WTC11 (cell line): ENCODE measurements around the gene OS9. TPM values are rescaled to one million over a fixed set of nuclear protein-coding genes. Genes with fewer than 3 reads are reported as not detected.

Experiments used
- ATAC-seq: fragments of 200-7000 bp; cut with Tn5 transposase; 2 replicates; pipeline ENCODE4 v1.10.0; 2021; ENCODE audit warnings: mild to moderate bottlenecking, moderate library complexity
- CTCF ChIA-PET: fragments of 300-600 bp; sonication (Branson Sonifier 250); formaldehyde crosslinking; loops from one replicate; lab custom pipeline; 2021; ENCODE audit warnings: antibody characterized with exemption; lab: Charles Lee
- POLR2A ChIA-PET: fragments of 350-600 bp; sonication (Branson Sonifier 250); formaldehyde crosslinking; loops from one replicate; lab custom pipeline; 2021; ENCODE audit warnings: antibody characterized with exemption; lab: Charles Lee
- DNase-seq: peaks from one replicate; pipeline ENCODE4 v3.0.0; 2021; ENCODE audit warnings: low spot score
- H3K27ac Mint-ChIP-seq: 2 replicates; pipeline ENCODE4 v1.8.0; 2021; ENCODE audit warnings: mixed read lengths
- H3K27me3 Mint-ChIP-seq: 2 replicates; pipeline ENCODE4 v1.8.0; 2021; ENCODE audit warnings: low read depth, mild to moderate bottlenecking, moderate library complexity, mixed read lengths
- H3K36me3 Mint-ChIP-seq: 2 replicates; pipeline ENCODE4 v1.8.0; 2021; ENCODE audit warnings: mixed read lengths
- H3K4me1 Mint-ChIP-seq: 2 replicates; pipeline ENCODE4 v1.8.0; 2022; ENCODE audit warnings: mixed read lengths
- H3K4me3 Mint-ChIP-seq: 2 replicates; pipeline ENCODE4 v1.8.0; 2021; ENCODE audit warnings: mild to moderate bottlenecking, moderate library complexity, mixed read lengths
- H3K9me3 Mint-ChIP-seq: 2 replicates; pipeline ENCODE4 v1.8.0; 2021; ENCODE audit warnings: mixed read lengths
- ATF1 ChIP-seq: sonication (generic); formaldehyde crosslinking; IDR thresholded peaks from 2 replicates; pipeline ENCODE4 v1.8.1; 2023; ENCODE audit warnings: mild to moderate bottlenecking, moderate library complexity, missing genetic modification reagents
- ATF6 ChIP-seq: sonication (generic); formaldehyde crosslinking; IDR thresholded peaks from 2 replicates; pipeline ENCODE4 v1.8.1; 2023; ENCODE audit warnings: mild to moderate bottlenecking, missing genetic modification reagents
- CREB1 ChIP-seq: sonication (generic); formaldehyde crosslinking; IDR thresholded peaks from 2 replicates; pipeline ENCODE4 v1.8.0; 2023; ENCODE audit warnings: mild to moderate bottlenecking, missing genetic modification reagents
- CREM ChIP-seq: sonication (generic); formaldehyde crosslinking; IDR thresholded peaks from 2 replicates; pipeline ENCODE4 v1.8.1; 2022; ENCODE audit warnings: mild to moderate bottlenecking, missing genetic modification reagents, moderate library complexity
- ELF4 ChIP-seq: sonication (generic); formaldehyde crosslinking; IDR thresholded peaks from 2 replicates; pipeline ENCODE4 v1.8.1; 2022; ENCODE audit warnings: low read depth, mild to moderate bottlenecking, moderate library complexity, missing genetic modification reagents
- IRF2 ChIP-seq: sonication (generic); formaldehyde crosslinking; IDR thresholded peaks from 2 replicates; pipeline ENCODE4 v1.8.0; 2022; ENCODE audit warnings: low read depth, missing genetic modification reagents, borderline replicate concordance
- MYBL2 ChIP-seq: sonication (generic); formaldehyde crosslinking; IDR thresholded peaks from 2 replicates; pipeline ENCODE4 v1.8.1; 2023; ENCODE audit warnings: mild to moderate bottlenecking, moderate library complexity, missing genetic modification reagents
- SP1 ChIP-seq: sonication (generic); formaldehyde crosslinking; conservative IDR thresholded peaks from 2 replicates; pipeline ENCODE4 v1.8.1; 2022; ENCODE audit warnings: missing genetic modification reagents
- TCF7 ChIP-seq: sonication (generic); formaldehyde crosslinking; IDR thresholded peaks from 2 replicates; pipeline ENCODE4 v1.8.0; 2022; ENCODE audit warnings: mild to moderate bottlenecking, low read depth, missing genetic modification reagents, moderate library complexity
- TEAD1 ChIP-seq: sonication (generic); formaldehyde crosslinking; IDR thresholded peaks from 2 replicates; pipeline ENCODE4 v1.8.0; 2022; ENCODE audit warnings: mild to moderate bottlenecking, missing genetic modification reagents
- ZBTB21 ChIP-seq: sonication (generic); formaldehyde crosslinking; IDR thresholded peaks from 2 replicates; pipeline ENCODE4 v1.8.1; 2023; ENCODE audit warnings: mild to moderate bottlenecking, missing genetic modification reagents, borderline replicate concordance
- ZNF263 ChIP-seq: sonication (generic); formaldehyde crosslinking; IDR thresholded peaks from 2 replicates; pipeline ENCODE4 v1.8.1; 2022; ENCODE audit warnings: low read depth, mild to moderate bottlenecking, moderate library complexity, missing genetic modification reagents
- ZNF317 ChIP-seq: sonication (generic); formaldehyde crosslinking; IDR thresholded peaks from 2 replicates; pipeline ENCODE4 v1.8.1; 2023; ENCODE audit warnings: low read depth, mild to moderate bottlenecking, moderate library complexity, missing genetic modification reagents, borderline replicate concordance
- ZNF423 ChIP-seq: fragments of 250-450 bp; sonication (Bioruptor Pico); IDR thresholded peaks from 2 replicates; pipeline ENCODE4 v2.1.2; 2022; ENCODE audit warnings: mild to moderate bottlenecking, moderate library complexity
- total RNA-seq: library from RNA; stranded (reverse); gene quantifications from 3 replicates; pipeline ENCODE4 v1.2.3, GENCODE V29; 2021
- TF ChIP-seq, protein P1 (sequence below): sonication (generic); formaldehyde crosslinking; IDR thresholded peaks from 2 replicates; pipeline ENCODE4 v1.8.1; 2023; ENCODE audit warnings: mild to moderate bottlenecking, missing genetic modification reagents, moderate library complexity
- TF ChIP-seq, protein P2 (sequence below): sonication (generic); formaldehyde crosslinking; IDR thresholded peaks from 2 replicates; pipeline ENCODE4 v1.8.0; 2022; ENCODE audit warnings: missing genetic modification reagents
- TF ChIP-seq, protein P3 (sequence below): sonication (generic); formaldehyde crosslinking; IDR thresholded peaks from 2 replicates; pipeline ENCODE4 v1.8.1; 2023; ENCODE audit warnings: mild to moderate bottlenecking, missing genetic modification reagents, borderline replicate concordance
- TF ChIP-seq, protein P4 (sequence below): fragments of 250-450 bp; sonication (Bioruptor Pico); IDR thresholded peaks from 2 replicates; pipeline ENCODE4 v1.9.0; 2021; ENCODE audit warnings: mild to moderate bottlenecking

OS9 gene
- total RNA-seq, 1 experiment from 2014 or later, result 77.5 TPM

DNA sequence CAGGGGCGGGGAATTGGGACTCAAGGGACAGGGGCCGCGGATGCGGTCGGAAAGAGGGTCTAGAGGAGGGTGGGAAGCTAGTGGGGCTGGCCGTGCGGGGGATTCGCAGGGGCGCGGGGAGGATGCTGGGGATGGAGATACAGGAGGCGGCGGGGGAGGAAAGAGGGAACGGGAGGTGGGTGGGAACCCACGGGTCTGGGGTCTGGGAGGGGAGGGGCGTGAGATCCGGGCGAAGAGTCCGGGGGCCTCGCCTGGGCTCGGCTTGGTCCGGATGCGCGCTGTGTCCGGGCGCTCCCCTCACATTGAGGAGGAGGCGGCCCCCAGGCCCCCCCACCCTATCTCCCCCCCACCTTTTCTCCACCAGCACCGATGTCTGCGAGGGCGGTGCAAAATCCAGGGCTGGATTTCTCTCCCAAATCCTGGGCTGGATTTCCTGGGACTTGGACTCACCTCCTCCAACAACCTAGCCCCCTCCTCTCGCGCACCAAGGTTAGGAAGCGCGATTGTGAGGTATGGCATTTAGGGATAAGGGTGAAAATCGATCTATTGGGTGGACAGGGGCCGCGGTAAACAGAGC is 44.8 kb downstream of the OS9 start, which contains the start of gene AGAP2:
Gene AGAP2, minus strand, starts transcription at position 82 of the 577 bp plus-strand sequence. CDS start 496 bp downstream, outside the sequence.
- ChIA-PET CTCF (interaction anchor here (1.0 to 6.6 kb wide), 6 partner anchors 9 to 155 kb away, joined by 3 to 146 read pairs (median 8); no protein-coding TSS in a partner anchor), POLR2A (interaction anchor here (0.6 kb wide), 1 partner anchor 194 kb away, joined by 4 read pairs; no protein-coding TSS in a partner anchor)
- Mint-ChIP-seq H3K9me3 (no peaks in the 10 kb centered on the region), H3K4me3 (peak within 1 kb of the TSS; percentile 75), H3K36me3 (no peaks in the 10 kb centered on the region), H3K27me3 (peaks cover 95% of the 10 kb centered on the region), H3K4me1 (peaks cover 28% of the 10 kb centered on the region), H3K27ac (no peak within 1 kb of the TSS)
- TF ChIP-seq SP1 (CRISPR knock-in tag), result peak; percentile 49; the same call in 1 of the 2 replicates
- TF ChIP-seq, protein P1, sequence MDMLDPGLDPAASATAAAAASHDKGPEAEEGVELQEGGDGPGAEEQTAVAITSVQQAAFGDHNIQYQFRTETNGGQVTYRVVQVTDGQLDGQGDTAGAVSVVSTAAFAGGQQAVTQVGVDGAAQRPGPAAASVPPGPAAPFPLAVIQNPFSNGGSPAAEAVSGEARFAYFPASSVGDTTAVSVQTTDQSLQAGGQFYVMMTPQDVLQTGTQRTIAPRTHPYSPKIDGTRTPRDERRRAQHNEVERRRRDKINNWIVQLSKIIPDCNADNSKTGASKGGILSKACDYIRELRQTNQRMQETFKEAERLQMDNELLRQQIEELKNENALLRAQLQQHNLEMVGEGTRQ (CRISPR knock-in tag), result 0 out of 2 replicates have a peak, but pooled peaks have one; percentile 23
- TF ChIP-seq ZNF423, result no peak
- no peak for TF ChIP-seq ELF4 (CRISPR knock-in tag)
- TF ChIP-seq, protein P2, sequence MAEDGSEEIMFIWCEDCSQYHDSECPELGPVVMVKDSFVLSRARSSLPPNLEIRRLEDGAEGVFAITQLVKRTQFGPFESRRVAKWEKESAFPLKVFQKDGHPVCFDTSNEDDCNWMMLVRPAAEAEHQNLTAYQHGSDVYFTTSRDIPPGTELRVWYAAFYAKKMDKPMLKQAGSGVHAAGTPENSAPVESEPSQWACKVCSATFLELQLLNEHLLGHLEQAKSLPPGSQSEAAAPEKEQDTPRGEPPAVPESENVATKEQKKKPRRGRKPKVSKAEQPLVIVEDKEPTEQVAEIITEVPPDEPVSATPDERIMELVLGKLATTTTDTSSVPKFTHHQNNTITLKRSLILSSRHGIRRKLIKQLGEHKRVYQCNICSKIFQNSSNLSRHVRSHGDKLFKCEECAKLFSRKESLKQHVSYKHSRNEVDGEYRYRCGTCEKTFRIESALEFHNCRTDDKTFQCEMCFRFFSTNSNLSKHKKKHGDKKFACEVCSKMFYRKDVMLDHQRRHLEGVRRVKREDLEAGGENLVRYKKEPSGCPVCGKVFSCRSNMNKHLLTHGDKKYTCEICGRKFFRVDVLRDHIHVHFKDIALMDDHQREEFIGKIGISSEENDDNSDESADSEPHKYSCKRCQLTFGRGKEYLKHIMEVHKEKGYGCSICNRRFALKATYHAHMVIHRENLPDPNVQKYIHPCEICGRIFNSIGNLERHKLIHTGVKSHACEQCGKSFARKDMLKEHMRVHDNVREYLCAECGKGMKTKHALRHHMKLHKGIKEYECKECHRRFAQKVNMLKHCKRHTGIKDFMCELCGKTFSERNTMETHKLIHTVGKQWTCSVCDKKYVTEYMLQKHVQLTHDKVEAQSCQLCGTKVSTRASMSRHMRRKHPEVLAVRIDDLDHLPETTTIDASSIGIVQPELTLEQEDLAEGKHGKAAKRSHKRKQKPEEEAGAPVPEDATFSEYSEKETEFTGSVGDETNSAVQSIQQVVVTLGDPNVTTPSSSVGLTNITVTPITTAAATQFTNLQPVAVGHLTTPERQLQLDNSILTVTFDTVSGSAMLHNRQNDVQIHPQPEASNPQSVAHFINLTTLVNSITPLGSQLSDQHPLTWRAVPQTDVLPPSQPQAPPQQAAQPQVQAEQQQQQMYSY, result peak; percentile 98
- peak; percentile 82; the same call in 1 of the 2 replicates for TF ChIP-seq ZBTB21 (CRISPR knock-in tag)
- no peak for TF ChIP-seq ATF1 (CRISPR knock-in tag)
- peak; percentile 31 for ATAC-seq
- DNase-seq, result peak; percentile 70

GRCh38 chr12:57739387-57739786 is 45.5 kb downstream of the OS9 start:
- no peaks in the 10 kb centered on the region for H3K36me3 Mint-ChIP-seq
- DNase-seq (no peak), ATAC-seq (no peak)
- CTCF ChIA-PET, result interaction anchor here (0.7 to 6.6 kb wide), 6 partner anchors 10 to 280 kb away, joined by 3 to 146 read pairs (median 3); partner anchors contain the start of gene GLI1
- no peak overlapping the region for H3K27ac Mint-ChIP-seq
- peaks cover 30% of the 10 kb centered on the region for H3K4me1 Mint-ChIP-seq
- TF ChIP-seq MYBL2 (CRISPR knock-in tag) (no peak), TEAD1 (CRISPR knock-in tag) (no peak), ZBTB21 (CRISPR knock-in tag) (no peak), CREB1 (CRISPR knock-in tag) (no peak), CREM (CRISPR knock-in tag) (no peak), TCF7 (CRISPR knock-in tag) (no peak), ZNF263 (CRISPR knock-in tag) (no peak), ATF6 (CRISPR knock-in tag) (no peak), ZNF317 (CRISPR knock-in tag) (no peak), IRF2 (no peak)
- TF ChIP-seq, protein P3, sequence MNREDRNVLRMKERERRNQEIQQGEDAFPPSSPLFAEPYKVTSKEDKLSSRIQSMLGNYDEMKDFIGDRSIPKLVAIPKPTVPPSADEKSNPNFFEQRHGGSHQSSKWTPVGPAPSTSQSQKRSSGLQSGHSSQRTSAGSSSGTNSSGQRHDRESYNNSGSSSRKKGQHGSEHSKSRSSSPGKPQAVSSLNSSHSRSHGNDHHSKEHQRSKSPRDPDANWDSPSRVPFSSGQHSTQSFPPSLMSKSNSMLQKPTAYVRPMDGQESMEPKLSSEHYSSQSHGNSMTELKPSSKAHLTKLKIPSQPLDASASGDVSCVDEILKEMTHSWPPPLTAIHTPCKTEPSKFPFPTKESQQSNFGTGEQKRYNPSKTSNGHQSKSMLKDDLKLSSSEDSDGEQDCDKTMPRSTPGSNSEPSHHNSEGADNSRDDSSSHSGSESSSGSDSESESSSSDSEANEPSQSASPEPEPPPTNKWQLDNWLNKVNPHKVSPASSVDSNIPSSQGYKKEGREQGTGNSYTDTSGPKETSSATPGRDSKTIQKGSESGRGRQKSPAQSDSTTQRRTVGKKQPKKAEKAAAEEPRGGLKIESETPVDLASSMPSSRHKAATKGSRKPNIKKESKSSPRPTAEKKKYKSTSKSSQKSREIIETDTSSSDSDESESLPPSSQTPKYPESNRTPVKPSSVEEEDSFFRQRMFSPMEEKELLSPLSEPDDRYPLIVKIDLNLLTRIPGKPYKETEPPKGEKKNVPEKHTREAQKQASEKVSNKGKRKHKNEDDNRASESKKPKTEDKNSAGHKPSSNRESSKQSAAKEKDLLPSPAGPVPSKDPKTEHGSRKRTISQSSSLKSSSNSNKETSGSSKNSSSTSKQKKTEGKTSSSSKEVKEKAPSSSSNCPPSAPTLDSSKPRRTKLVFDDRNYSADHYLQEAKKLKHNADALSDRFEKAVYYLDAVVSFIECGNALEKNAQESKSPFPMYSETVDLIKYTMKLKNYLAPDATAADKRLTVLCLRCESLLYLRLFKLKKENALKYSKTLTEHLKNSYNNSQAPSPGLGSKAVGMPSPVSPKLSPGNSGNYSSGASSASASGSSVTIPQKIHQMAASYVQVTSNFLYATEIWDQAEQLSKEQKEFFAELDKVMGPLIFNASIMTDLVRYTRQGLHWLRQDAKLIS (CRISPR knock-in tag), result no peak
- TF ChIP-seq, protein P4, sequence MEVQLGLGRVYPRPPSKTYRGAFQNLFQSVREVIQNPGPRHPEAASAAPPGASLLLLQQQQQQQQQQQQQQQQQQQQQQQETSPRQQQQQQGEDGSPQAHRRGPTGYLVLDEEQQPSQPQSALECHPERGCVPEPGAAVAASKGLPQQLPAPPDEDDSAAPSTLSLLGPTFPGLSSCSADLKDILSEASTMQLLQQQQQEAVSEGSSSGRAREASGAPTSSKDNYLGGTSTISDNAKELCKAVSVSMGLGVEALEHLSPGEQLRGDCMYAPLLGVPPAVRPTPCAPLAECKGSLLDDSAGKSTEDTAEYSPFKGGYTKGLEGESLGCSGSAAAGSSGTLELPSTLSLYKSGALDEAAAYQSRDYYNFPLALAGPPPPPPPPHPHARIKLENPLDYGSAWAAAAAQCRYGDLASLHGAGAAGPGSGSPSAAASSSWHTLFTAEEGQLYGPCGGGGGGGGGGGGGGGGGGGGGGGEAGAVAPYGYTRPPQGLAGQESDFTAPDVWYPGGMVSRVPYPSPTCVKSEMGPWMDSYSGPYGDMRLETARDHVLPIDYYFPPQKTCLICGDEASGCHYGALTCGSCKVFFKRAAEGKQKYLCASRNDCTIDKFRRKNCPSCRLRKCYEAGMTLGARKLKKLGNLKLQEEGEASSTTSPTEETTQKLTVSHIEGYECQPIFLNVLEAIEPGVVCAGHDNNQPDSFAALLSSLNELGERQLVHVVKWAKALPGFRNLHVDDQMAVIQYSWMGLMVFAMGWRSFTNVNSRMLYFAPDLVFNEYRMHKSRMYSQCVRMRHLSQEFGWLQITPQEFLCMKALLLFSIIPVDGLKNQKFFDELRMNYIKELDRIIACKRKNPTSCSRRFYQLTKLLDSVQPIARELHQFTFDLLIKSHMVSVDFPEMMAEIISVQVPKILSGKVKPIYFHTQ, result no peak
- no peaks in the 10 kb centered on the region; the same call in 1 of the 2 replicates for H3K9me3 Mint-ChIP-seq
- peak overlapping the region; percentile 71 for H3K4me3 Mint-ChIP-seq
- POLR2A ChIA-PET, result interaction anchor here (0.6 kb wide), 1 partner anchor 195 kb away, joined by 4 read pairs; no protein-coding TSS in a partner anchor
- H3K27me3 Mint-ChIP-seq, result peaks cover 95% of the 10 kb centered on the region
